Activated CD4-positive, alpha-beta T cell treated with anti-CD3 and anti-CD28 coated beads, Interleukin-2, amount 10 ng/mL, durations not matched to agents 24 days and 14 days (primary cell): ENCODE measurements around the gene TMEM63A. TPM values are rescaled to one million over a fixed set of nuclear protein-coding genes. Genes with fewer than 3 reads are reported as not detected.

Experiments
- DNase-seq: peaks from one replicate; pipeline ENCODE4 v3.0.0; 2022
- H3K27ac Mint-ChIP-seq: one replicate; pipeline ENCODE4 v1.8.0; 2022; ENCODE audit warnings: mild to moderate bottlenecking, mixed read lengths
- H3K27me3 Mint-ChIP-seq: one replicate; pipeline ENCODE4 v1.8.0; 2022; ENCODE audit warnings: mixed read lengths
- H3K36me3 Mint-ChIP-seq: one replicate; pipeline ENCODE4 v1.8.0; 2022; ENCODE audit warnings: low read depth, mild to moderate bottlenecking, mixed read lengths
- H3K4me1 Mint-ChIP-seq: one replicate; pipeline ENCODE4 v1.8.0; 2021; ENCODE audit warnings: mixed read lengths
- H3K4me3 Mint-ChIP-seq: one replicate; pipeline ENCODE4 v1.8.0; 2022; ENCODE audit warnings: mild to moderate bottlenecking, moderate library complexity, mixed read lengths
- H3K9me3 Mint-ChIP-seq: one replicate; pipeline ENCODE4 v1.8.0; 2021; ENCODE audit warnings: mixed read lengths
- intact Hi-C: fragments of 100-400 bp; cut with micrococcal nuclease; formaldehyde crosslinking; loops from one replicate; pipeline ENCODE4 v1.15.1; 2023
- total RNA-seq: library from RNA; stranded (reverse); gene quantifications from 2 replicates; pipeline ENCODE4 v1.2.3, GENCODE V29; 2022

TMEM63A gene
- total RNA-seq, 1 donor from 2014 or later = 28.5 TPM

DNA sequence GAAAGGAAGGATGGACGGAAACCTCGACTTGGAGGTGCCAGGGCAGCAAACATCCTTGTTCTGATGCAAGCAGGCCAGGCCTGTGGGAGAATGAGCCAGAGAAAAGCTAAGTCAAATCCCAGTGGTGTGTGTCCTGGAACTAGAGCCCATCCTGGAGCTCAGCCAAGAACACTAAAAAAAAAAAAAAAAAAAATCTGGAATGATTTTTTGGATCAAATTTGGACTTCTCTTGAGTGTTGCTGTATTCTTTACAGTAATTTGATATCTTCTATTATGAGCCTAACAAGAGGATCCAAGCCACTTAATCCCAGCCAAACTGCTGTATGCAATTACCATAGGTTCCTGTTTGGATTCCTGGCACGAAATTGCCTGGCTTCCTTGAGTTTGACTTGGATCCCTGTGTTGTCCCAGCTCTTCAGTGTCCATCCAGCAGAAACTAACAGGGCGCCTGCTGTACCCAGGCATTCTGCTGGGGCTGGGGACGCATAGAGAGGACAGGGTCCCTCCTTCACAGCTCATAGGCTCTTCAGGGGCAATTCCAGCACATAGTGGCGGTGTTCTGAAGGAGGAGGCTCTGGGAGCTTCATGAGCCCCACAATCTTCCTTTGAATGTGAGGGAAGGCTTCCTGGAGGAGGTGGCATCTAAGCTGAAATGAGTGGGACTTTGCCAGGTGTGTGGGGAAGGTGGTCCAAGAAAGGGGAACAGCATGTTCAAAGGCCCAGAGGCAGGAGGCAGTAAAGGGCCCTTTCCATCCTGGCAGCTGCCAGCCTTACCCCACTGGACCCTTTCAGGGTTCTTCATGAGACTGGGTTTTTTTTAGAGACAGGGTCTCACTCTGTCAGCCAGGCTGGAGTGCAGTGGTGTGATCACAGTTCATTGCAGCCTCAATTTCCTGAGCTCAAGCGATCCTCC lies 47.5 kb downstream of the TMEM63A start:
- DNase-seq = no peak
- Mint-ChIP-seq H3K4me1 (no peaks in the 10 kb centered on the region), H3K4me3 (no peak overlapping the region), H3K27me3 (no peaks in the 10 kb centered on the region), H3K36me3 (no peaks in the 10 kb centered on the region), H3K9me3 (no peaks in the 10 kb centered on the region), H3K27ac (no peak overlapping the region)
- intact Hi-C loops = no loop called here

- H3K27me3 Mint-ChIP-seq = no peaks in the 10 kb centered on the region
- DNase-seq = no peak
- H3K9me3 Mint-ChIP-seq = no peaks in the 10 kb centered on the region
- H3K4me3 Mint-ChIP-seq = no peak overlapping the region
- no peak overlapping the region for H3K27ac Mint-ChIP-seq
- no peaks in the 10 kb centered on the region for H3K4me1 Mint-ChIP-seq
- intact Hi-C loops = no loop called here
- no peaks in the 10 kb centered on the region for H3K36me3 Mint-ChIP-seq
These were observed 51.3 kb downstream of the TMEM63A start for GRCh38 chr1:225830841-225831240.

DNA sequence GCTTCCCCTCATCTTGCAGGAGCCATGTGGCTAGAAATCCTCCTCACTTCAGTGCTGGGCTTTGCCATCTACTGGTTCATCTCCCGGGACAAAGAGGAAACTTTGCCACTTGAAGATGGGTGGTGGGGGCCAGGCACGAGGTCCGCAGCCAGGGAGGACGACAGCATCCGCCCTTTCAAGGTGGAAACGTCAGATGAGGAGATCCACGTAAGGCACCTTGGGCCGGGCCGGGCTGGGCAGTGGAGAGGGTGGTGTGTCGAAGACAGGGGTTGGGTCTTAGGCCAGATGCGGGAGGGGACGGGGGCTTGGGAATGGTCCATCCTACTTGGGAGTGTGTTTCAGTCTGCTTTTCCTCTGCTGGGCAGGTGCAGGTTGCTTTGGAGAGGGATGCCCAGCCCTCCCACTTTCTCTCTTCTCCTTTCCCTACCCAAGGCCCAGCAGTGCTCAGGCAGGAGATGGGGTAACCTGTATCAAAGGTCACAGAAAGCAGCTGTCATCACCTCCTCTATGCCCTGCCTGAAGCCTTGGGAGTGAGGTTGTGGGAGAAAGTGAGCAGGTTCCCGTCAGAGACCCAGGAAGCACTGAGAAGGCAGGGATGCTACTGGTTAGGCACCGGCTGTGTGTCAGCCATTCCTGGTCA lies 53.4 kb downstream of the TMEM63A start:
- Mint-ChIP-seq H3K9me3 (no peaks in the 10 kb centered on the region), H3K36me3 (no peaks in the 10 kb centered on the region), H3K4me3 (no peak overlapping the region), H3K4me1 (no peaks in the 10 kb centered on the region), H3K27me3 (no peaks in the 10 kb centered on the region), H3K27ac (no peak overlapping the region)
- intact Hi-C loops = no loop called here
- DNase-seq = no peak

- DNase-seq = no peak
- H3K27ac Mint-ChIP-seq = no peak overlapping the region
- H3K4me3 Mint-ChIP-seq = no peak overlapping the region
- H3K36me3 Mint-ChIP-seq = no peaks in the 10 kb centered on the region
- intact Hi-C loops = no loop called here
- H3K4me1 Mint-ChIP-seq = no peaks in the 10 kb centered on the region
- no peaks in the 10 kb centered on the region for H3K9me3 Mint-ChIP-seq
- peaks cover 2% of the 10 kb centered on the region for H3K27me3 Mint-ChIP-seq
These were observed 55.1 kb downstream of the TMEM63A start for GRCh38 chr1:225827076-225827475.

- no peaks in the 10 kb centered on the region for H3K9me3 Mint-ChIP-seq
- no peaks in the 10 kb centered on the region for H3K4me1 Mint-ChIP-seq
- intact Hi-C loops = no loop called here
- DNase-seq = no peak
- H3K4me3 Mint-ChIP-seq = no peak overlapping the region
- no peaks in the 10 kb centered on the region for H3K36me3 Mint-ChIP-seq
- peaks cover 6% of the 10 kb centered on the region for H3K27me3 Mint-ChIP-seq
- H3K27ac Mint-ChIP-seq = no peak overlapping the region
These were observed 56.6 kb downstream of the TMEM63A start for GRCh38 chr1:225825607-225826007.

- H3K9me3 Mint-ChIP-seq = no peaks in the 10 kb centered on the region
These were observed 57.1 kb downstream of the TMEM63A start for GRCh38 chr1:225825078-225825477.

DNA sequence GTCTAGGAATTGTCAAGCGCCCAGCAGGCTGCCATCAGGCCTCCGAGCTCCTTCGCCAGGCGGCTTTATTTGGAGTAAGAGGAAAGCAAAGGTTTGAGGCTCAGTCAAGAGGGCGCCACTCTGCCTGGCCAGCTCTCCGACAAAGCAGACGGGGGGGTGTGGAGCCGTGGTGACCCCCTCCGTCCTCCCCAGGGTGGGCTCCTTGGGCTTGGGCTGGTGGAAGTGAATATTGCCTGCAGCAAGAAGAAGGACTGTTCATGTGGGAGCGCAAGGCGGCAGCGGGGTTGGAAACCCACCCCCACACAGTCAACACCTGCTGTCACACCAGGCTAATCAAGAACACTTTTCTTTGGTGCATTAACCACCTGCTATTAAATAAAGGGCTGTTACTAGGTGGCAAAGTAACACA lies 57.6 kb downstream of the TMEM63A start:
- Mint-ChIP-seq H3K9me3 (no peaks in the 10 kb centered on the region), H3K4me1 (no peaks in the 10 kb centered on the region), H3K27ac (no peak overlapping the region), H3K27me3 (peaks cover 6% of the 10 kb centered on the region), H3K4me3 (no peak overlapping the region), H3K36me3 (no peaks in the 10 kb centered on the region)
- no peak for DNase-seq
- intact Hi-C loops = no loop called here

More at GRCh38 chr1:225825078-225825477, 57.1 kb downstream of the TMEM63A start:
- H3K27ac Mint-ChIP-seq = no peak overlapping the region
- intact Hi-C loops = no loop called here
- DNase-seq = no peak
- H3K4me1 Mint-ChIP-seq = no peaks in the 10 kb centered on the region
- no peak overlapping the region for H3K4me3 Mint-ChIP-seq
- peaks cover 6% of the 10 kb centered on the region for H3K27me3 Mint-ChIP-seq
- no peaks in the 10 kb centered on the region for H3K36me3 Mint-ChIP-seq

GRCh38 chr1:225823811-225824261 lies 58.3 kb downstream of the TMEM63A start:
- DNase-seq = no peak
- Mint-ChIP-seq H3K36me3 (no peaks in the 10 kb centered on the region), H3K4me1 (no peaks in the 10 kb centered on the region), H3K4me3 (no peak overlapping the region), H3K27me3 (peaks cover 6% of the 10 kb centered on the region), H3K9me3 (no peaks in the 10 kb centered on the region), H3K27ac (no peak overlapping the region)
- intact Hi-C loops = no loop called here

- no peak for DNase-seq
- H3K27ac Mint-ChIP-seq = no peak overlapping the region
- no peak overlapping the region for H3K4me3 Mint-ChIP-seq
- intact Hi-C loops = no loop called here
- peaks cover 6% of the 10 kb centered on the region for H3K27me3 Mint-ChIP-seq
- no peaks in the 10 kb centered on the region for H3K9me3 Mint-ChIP-seq
- no peaks in the 10 kb centered on the region for H3K36me3 Mint-ChIP-seq
- peaks cover 4% of the 10 kb centered on the region for H3K4me1 Mint-ChIP-seq
These were observed 59.4 kb downstream of the TMEM63A start for GRCh38 chr1:225822655-225823403.

GRCh38 chr1:225820522-225821120 lies 61.6 kb downstream of the TMEM63A start:
- intact Hi-C loops = no loop called here
- no peak overlapping the region for H3K27ac Mint-ChIP-seq

GRCh38 chr1:225819346-225820192 lies 62.6 kb downstream of the TMEM63A start:
- no peak for DNase-seq
- Mint-ChIP-seq H3K36me3 (no peaks in the 10 kb centered on the region), H3K9me3 (no peaks in the 10 kb centered on the region), H3K27ac (no peak overlapping the region), H3K27me3 (peaks cover 6% of the 10 kb centered on the region), H3K4me1 (peaks cover 7% of the 10 kb centered on the region), H3K4me3 (no peak overlapping the region)
- intact Hi-C loops = no loop called here

More at GRCh38 chr1:225820522-225821120, 61.6 kb downstream of the TMEM63A start:
- Mint-ChIP-seq H3K4me3 (no peak overlapping the region), H3K4me1 (peaks cover 7% of the 10 kb centered on the region), H3K36me3 (no peaks in the 10 kb centered on the region), H3K27me3 (peaks cover 6% of the 10 kb centered on the region), H3K9me3 (no peaks in the 10 kb centered on the region)
- DNase-seq = no peak

GRCh38 chr1:225818229-225818628 lies 64.0 kb downstream of the TMEM63A start:
- H3K4me1 Mint-ChIP-seq = peaks cover 7% of the 10 kb centered on the region
- no peaks in the 10 kb centered on the region for H3K36me3 Mint-ChIP-seq
- H3K9me3 Mint-ChIP-seq = no peaks in the 10 kb centered on the region
- intact Hi-C loops = no loop called here
- H3K4me3 Mint-ChIP-seq = no peak overlapping the region
- DNase-seq = no peak
- no peak overlapping the region for H3K27ac Mint-ChIP-seq
- H3K27me3 Mint-ChIP-seq = peaks cover 6% of the 10 kb centered on the region

DNA sequence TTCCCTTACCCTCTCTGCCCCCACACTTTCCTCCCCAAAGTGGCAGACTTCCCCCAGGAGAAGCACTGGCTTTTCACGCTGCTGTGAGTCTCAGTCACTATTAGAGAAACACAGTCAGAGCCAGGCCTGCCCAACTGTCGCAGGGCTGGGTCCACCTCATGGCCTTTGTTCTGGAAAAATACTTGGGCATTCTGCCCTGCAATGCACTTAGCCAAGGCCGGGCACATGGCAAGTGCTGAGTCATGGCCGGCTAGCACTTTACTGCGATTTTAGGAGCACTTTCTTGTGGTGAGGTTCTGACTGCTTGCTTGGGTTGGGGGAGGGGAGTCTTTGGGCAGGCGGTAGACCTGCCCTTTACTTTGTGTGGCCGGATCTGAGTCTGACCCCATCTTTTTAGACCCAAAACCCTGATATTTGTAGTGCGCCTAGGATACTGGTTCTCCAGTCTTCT lies 64.5 kb downstream of the TMEM63A start:
- H3K4me1 Mint-ChIP-seq = peaks cover 7% of the 10 kb centered on the region
- DNase-seq = no peak
- H3K27me3 Mint-ChIP-seq = peaks cover 6% of the 10 kb centered on the region
- no peaks in the 10 kb centered on the region for H3K36me3 Mint-ChIP-seq
- H3K9me3 Mint-ChIP-seq = no peaks in the 10 kb centered on the region
- intact Hi-C loops = no loop called here
- no peak overlapping the region for H3K27ac Mint-ChIP-seq
- no peak overlapping the region for H3K4me3 Mint-ChIP-seq
